WTC11 (cell line): ENCODE measurements around the gene MARCKSL1. TPM values are rescaled to one million over a fixed set of nuclear protein-coding genes. Genes with fewer than 3 reads are reported as not detected.

ENCODE experiments used
- AR ChIP-seq: fragments of 250-450 bp; sonication (Bioruptor Pico); IDR thresholded peaks from 2 replicates; pipeline ENCODE4 v1.9.0; 2021; ENCODE audit warnings: mild to moderate bottlenecking
- ATF1 ChIP-seq: sonication (generic); formaldehyde crosslinking; IDR thresholded peaks from 2 replicates; pipeline ENCODE4 v1.8.1; 2023; ENCODE audit warnings: mild to moderate bottlenecking, moderate library complexity, missing genetic modification reagents
- CREM ChIP-seq: sonication (generic); formaldehyde crosslinking; IDR thresholded peaks from 2 replicates; pipeline ENCODE4 v1.8.1; 2022; ENCODE audit warnings: mild to moderate bottlenecking, missing genetic modification reagents, moderate library complexity
- ELF4 ChIP-seq: sonication (generic); formaldehyde crosslinking; IDR thresholded peaks from 2 replicates; pipeline ENCODE4 v1.8.1; 2022; ENCODE audit warnings: low read depth, mild to moderate bottlenecking, moderate library complexity, missing genetic modification reagents
- EMX1 ChIP-seq: fragments of 250-450 bp; sonication (Bioruptor Pico); IDR thresholded peaks from 2 replicates; pipeline ENCODE4 v1.8.0; 2021; ENCODE audit warnings: mild to moderate bottlenecking
- FOXJ3 ChIP-seq: sonication (generic); formaldehyde crosslinking; IDR thresholded peaks from 2 replicates; pipeline ENCODE4 v1.9.0; 2021; ENCODE audit warnings: missing genetic modification reagents, mild to moderate bottlenecking, borderline replicate concordance
- GABPB1 ChIP-seq: sonication (generic); formaldehyde crosslinking; IDR thresholded peaks from 2 replicates; pipeline ENCODE4 v1.8.1; 2023; ENCODE audit warnings: mild to moderate bottlenecking, missing genetic modification reagents
- GRHL2 ChIP-seq: fragments of 250-450 bp; sonication (Bioruptor Pico); IDR thresholded peaks from 2 replicates; pipeline ENCODE4 v1.8.0; 2022; ENCODE audit warnings: mild to moderate bottlenecking, moderate library complexity; ENCODE audit not compliant: insufficient replicate concordance, severe bottlenecking
- JAZF1 ChIP-seq: fragments of 250-450 bp; sonication (Bioruptor Pico); IDR thresholded peaks from 2 replicates; pipeline ENCODE4 v1.9.0; 2021; ENCODE audit warnings: moderate library complexity, mild to moderate bottlenecking, inconsistent platforms
- MXD4 ChIP-seq: fragments of 250-450 bp; sonication (Bioruptor Pico); IDR thresholded peaks from 2 replicates; pipeline ENCODE4 v1.8.0; 2021; ENCODE audit warnings: mild to moderate bottlenecking, moderate library complexity, borderline replicate concordance
- MYBL2 ChIP-seq: sonication (generic); formaldehyde crosslinking; IDR thresholded peaks from 2 replicates; pipeline ENCODE4 v1.8.1; 2023; ENCODE audit warnings: mild to moderate bottlenecking, moderate library complexity, missing genetic modification reagents
- NR2C2 ChIP-seq: sonication (generic); formaldehyde crosslinking; IDR thresholded peaks from 2 replicates; pipeline ENCODE4 v1.8.0; 2022; ENCODE audit warnings: mild to moderate bottlenecking, missing genetic modification reagents
- SMAD3 ChIP-seq: sonication (generic); formaldehyde crosslinking; IDR thresholded peaks from 2 replicates; pipeline ENCODE4 v1.8.0; 2022; ENCODE audit warnings: missing genetic modification reagents, mild to moderate bottlenecking, borderline replicate concordance
- SOX15 ChIP-seq: fragments of 250-450 bp; sonication (Bioruptor Pico); IDR thresholded peaks from 2 replicates; pipeline ENCODE4 v1.9.0; 2021; ENCODE audit warnings: mild to moderate bottlenecking
- SP1 ChIP-seq: sonication (generic); formaldehyde crosslinking; conservative IDR thresholded peaks from 2 replicates; pipeline ENCODE4 v1.8.1; 2022; ENCODE audit warnings: missing genetic modification reagents
- TCF7 ChIP-seq: sonication (generic); formaldehyde crosslinking; IDR thresholded peaks from 2 replicates; pipeline ENCODE4 v1.8.0; 2022; ENCODE audit warnings: mild to moderate bottlenecking, low read depth, missing genetic modification reagents, moderate library complexity
- ZNF121 ChIP-seq: sonication (generic); formaldehyde crosslinking; IDR thresholded peaks from 2 replicates; pipeline ENCODE4 v1.8.0; 2023; ENCODE audit warnings: missing genetic modification reagents
- ZNF317 ChIP-seq: sonication (generic); formaldehyde crosslinking; IDR thresholded peaks from 2 replicates; pipeline ENCODE4 v1.8.1; 2023; ENCODE audit warnings: low read depth, mild to moderate bottlenecking, moderate library complexity, missing genetic modification reagents, borderline replicate concordance
- ZNF512 ChIP-seq: sonication (generic); formaldehyde crosslinking; IDR thresholded peaks from 2 replicates; pipeline ENCODE4 v1.8.1; 2022; ENCODE audit warnings: missing genetic modification reagents, borderline replicate concordance
- total RNA-seq: library from RNA; stranded (reverse); gene quantifications from 3 replicates; pipeline ENCODE4 v1.2.3, GENCODE V29; 2021
- TF ChIP-seq, protein P1 (sequence below): sonication (generic); formaldehyde crosslinking; IDR thresholded peaks from 2 replicates; pipeline ENCODE4 v1.8.1; 2023; ENCODE audit warnings: mild to moderate bottlenecking, missing genetic modification reagents
- TF ChIP-seq, protein P2 (sequence below): fragments of 250-450 bp; sonication (Bioruptor Pico); conservative IDR thresholded peaks from 2 replicates; pipeline ENCODE4 v1.9.0; 2021; ENCODE audit warnings: mild to moderate bottlenecking
- TF ChIP-seq, protein P3 (sequence below): sonication (generic); formaldehyde crosslinking; conservative IDR thresholded peaks from 2 replicates; pipeline ENCODE4 v1.8.1; 2022; ENCODE audit warnings: mild to moderate bottlenecking, missing genetic modification reagents
- TF ChIP-seq, protein P4 (sequence below): sonication (generic); formaldehyde crosslinking; IDR thresholded peaks from 2 replicates; pipeline ENCODE4 v1.8.0; 2022; ENCODE audit warnings: mild to moderate bottlenecking, missing genetic modification reagents
- TF ChIP-seq, protein P5 (sequence below): sonication (generic); formaldehyde crosslinking; IDR thresholded peaks from 2 replicates; pipeline ENCODE4 v1.8.0; 2022; ENCODE audit warnings: mild to moderate bottlenecking, missing genetic modification reagents
- TF ChIP-seq, protein P6 (sequence below): sonication (generic); formaldehyde crosslinking; IDR thresholded peaks from 2 replicates; pipeline ENCODE4 v1.8.1; 2022; ENCODE audit warnings: low read depth, missing genetic modification reagents, borderline replicate concordance

The MARCKSL1 gene
- total RNA-seq, 1 experiment from 2014 or later = 450 TPM

DNA sequence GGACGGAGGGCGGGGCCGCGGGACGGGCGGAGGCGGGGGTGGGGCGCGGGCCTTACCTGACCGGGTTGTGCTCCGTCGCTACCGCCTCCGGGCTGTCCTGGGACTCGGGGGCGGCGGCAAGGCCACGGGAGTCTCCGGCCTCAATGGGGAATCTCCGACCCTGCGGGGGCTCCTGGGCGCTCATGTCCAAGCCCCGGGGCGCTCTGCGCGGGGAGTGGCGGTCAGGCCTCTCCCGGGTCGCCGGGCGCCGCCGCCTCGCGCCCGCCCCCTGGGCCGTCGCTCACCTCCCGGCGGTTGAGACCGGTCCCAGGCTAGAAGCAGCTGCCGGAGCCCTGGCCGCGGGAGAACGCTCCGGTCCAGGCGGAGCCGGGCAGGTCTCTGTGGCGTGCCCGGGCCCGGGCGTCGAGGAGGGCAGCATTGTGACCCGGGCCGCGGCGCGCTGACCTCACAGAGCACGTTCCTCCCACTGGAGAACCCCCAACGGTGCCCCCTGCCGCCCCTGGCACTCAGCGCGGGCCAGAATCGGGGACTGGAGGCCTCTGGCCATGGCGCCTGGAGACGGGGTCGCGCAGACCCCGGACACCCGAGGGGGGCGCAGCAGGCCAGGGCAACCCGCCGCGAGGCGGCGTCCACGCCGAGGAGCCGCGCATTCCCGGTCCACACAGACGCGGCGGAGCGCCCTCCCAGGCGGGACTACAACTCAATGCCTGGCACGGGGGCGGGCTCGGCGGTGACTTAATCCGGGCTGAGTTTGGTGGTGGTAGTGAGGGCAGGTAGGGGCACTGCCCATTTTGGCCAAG is 25.8 kb upstream of the MARCKSL1 start (continued):
- TF ChIP-seq FOXJ3 (CRISPR knock-in tag) (no peak), SP1 (CRISPR knock-in tag) (no peak), ELF4 (0 out of 2 replicates have a peak, but pooled peaks have one; percentile 51), AR (no peak), SOX15 (CRISPR knock-in tag) (no peak), NR2C2 (CRISPR knock-in tag) (no peak), ZNF512 (no peak), EMX1 (CRISPR knock-in tag) (peak; percentile 37; the same call in 1 of the 2 replicates), SMAD3 (CRISPR knock-in tag) (no peak), MYBL2 (no peak; the same call in 1 of the 2 replicates), JAZF1 (CRISPR knock-in tag) (no peak), CREM (CRISPR knock-in tag) (0 out of 2 replicates have a peak, but pooled peaks have one; percentile 67), GABPB1 (CRISPR knock-in tag) (no peak), TCF7 (no peak), GRHL2 (CRISPR knock-in tag) (no peak), ATF1 (CRISPR knock-in tag) (0 out of 2 replicates have a peak, but pooled peaks have one; percentile 68), ZNF317 (CRISPR knock-in tag) (0 out of 2 replicates have a peak, but pooled peaks have one; percentile 31), MXD4 (CRISPR knock-in tag) (no peak), ZNF121 (CRISPR knock-in tag) (no peak)
- TF ChIP-seq, protein P1, sequence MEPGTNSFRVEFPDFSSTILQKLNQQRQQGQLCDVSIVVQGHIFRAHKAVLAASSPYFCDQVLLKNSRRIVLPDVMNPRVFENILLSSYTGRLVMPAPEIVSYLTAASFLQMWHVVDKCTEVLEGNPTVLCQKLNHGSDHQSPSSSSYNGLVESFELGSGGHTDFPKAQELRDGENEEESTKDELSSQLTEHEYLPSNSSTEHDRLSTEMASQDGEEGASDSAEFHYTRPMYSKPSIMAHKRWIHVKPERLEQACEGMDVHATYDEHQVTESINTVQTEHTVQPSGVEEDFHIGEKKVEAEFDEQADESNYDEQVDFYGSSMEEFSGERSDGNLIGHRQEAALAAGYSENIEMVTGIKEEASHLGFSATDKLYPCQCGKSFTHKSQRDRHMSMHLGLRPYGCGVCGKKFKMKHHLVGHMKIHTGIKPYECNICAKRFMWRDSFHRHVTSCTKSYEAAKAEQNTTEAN = peak; percentile 43; the same call in 1 of the 2 replicates
- TF ChIP-seq, protein P2, sequence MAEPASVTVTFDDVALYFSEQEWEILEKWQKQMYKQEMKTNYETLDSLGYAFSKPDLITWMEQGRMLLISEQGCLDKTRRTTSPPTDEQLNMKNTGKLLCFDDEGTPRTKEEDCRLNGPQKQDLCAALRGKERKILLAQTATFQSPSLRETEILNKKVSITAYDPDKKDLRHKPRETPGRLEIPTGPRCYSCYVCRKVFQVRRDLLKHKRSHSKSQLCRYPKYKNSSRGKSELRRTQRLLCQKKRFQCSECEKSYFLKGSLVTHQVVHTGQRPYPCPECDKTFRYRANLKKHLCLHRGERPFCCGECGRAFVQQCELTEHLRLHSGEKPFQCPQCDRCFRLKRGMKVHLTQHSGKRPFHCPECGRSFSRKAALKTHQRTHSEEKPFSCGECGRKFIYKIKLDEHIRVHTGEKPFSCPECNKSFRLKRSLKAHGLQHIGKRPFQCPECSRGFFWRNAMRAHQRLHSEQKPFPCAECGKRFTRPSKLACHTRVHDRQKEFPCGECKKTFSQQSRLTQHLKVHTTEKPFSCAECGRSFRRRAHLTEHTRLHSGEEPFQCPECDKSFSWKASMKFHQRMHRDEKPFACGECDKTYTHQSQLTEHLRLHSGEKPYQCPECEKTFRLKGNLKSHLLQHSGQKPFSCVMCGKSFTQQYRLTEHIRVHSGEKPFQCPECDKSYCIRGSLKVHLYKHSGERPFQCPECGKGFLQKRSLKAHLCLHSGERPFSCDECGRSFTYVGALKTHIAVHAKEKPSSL (CRISPR knock-in tag) = no peak
- TF ChIP-seq, protein P3, sequence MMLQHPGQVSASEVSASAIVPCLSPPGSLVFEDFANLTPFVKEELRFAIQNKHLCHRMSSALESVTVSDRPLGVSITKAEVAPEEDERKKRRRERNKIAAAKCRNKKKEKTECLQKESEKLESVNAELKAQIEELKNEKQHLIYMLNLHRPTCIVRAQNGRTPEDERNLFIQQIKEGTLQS (CRISPR knock-in tag) = no peak
- TF ChIP-seq, protein P4, sequence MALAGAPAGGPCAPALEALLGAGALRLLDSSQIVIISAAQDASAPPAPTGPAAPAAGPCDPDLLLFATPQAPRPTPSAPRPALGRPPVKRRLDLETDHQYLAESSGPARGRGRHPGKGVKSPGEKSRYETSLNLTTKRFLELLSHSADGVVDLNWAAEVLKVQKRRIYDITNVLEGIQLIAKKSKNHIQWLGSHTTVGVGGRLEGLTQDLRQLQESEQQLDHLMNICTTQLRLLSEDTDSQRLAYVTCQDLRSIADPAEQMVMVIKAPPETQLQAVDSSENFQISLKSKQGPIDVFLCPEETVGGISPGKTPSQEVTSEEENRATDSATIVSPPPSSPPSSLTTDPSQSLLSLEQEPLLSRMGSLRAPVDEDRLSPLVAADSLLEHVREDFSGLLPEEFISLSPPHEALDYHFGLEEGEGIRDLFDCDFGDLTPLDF (CRISPR knock-in tag) = no peak
- TF ChIP-seq, protein P5, sequence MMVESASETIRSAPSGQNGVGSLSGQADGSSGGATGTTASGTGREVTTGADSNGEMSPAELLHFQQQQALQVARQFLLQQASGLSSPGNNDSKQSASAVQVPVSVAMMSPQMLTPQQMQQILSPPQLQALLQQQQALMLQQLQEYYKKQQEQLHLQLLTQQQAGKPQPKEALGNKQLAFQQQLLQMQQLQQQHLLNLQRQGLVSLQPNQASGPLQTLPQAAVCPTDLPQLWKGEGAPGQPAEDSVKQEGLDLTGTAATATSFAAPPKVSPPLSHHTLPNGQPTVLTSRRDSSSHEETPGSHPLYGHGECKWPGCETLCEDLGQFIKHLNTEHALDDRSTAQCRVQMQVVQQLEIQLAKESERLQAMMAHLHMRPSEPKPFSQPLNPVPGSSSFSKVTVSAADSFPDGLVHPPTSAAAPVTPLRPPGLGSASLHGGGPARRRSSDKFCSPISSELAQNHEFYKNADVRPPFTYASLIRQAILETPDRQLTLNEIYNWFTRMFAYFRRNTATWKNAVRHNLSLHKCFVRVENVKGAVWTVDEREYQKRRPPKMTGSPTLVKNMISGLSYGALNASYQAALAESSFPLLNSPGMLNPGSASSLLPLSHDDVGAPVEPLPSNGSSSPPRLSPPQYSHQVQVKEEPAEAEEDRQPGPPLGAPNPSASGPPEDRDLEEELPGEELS (CRISPR knock-in tag) = no peak
- TF ChIP-seq, protein P6, sequence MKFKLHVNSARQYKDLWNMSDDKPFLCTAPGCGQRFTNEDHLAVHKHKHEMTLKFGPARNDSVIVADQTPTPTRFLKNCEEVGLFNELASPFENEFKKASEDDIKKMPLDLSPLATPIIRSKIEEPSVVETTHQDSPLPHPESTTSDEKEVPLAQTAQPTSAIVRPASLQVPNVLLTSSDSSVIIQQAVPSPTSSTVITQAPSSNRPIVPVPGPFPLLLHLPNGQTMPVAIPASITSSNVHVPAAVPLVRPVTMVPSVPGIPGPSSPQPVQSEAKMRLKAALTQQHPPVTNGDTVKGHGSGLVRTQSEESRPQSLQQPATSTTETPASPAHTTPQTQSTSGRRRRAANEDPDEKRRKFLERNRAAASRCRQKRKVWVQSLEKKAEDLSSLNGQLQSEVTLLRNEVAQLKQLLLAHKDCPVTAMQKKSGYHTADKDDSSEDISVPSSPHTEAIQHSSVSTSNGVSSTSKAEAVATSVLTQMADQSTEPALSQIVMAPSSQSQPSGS = no peak
